Measurements from ENCODE around the gene DCAF11.

Gene DCAF11

GRCh38 chr14:24132061-24132685, 17.6 kb downstream of the DCAF11 start:
- H3K4me3 ChIP-seq (ENCODE audit: severe bottlenecking), result no peak overlapping the region
- no peak for DNase-seq (ENCODE audit: low spot score)

GRCh38 chr14:24132976-24133375, 18.4 kb downstream of the DCAF11 start:
- no peak for TF ChIP-seq CTCF (IDR thresholded peaks at IDR 0.05; ENCODE audit: poor library complexity, severe bottlenecking)
- no peak overlapping the region for H3K4me3 ChIP-seq (ENCODE audit: severe bottlenecking)
- H3K4me1 ChIP-seq (ENCODE audit: insufficient read depth, poor library complexity, severe bottlenecking), result peaks cover 5% of the 10 kb centered on the region
- DNase-seq (ENCODE audit: low spot score) (no peak), ATAC-seq (ENCODE audit: low read depth) (no peak)
- H3K36me3 ChIP-seq (ENCODE audit: low read depth), result peaks cover 10% of the 10 kb centered on the region
- H3K27me3 ChIP-seq (ENCODE audit: insufficient read depth, poor library complexity, severe bottlenecking), result no peaks in the 10 kb centered on the region
- H3K27ac ChIP-seq (ENCODE audit: poor library complexity, severe bottlenecking), result no peak overlapping the region
- H3K9me3 ChIP-seq (ENCODE audit: severe bottlenecking), result no peaks in the 10 kb centered on the region

More at GRCh38 chr14:24132061-24132685, 17.6 kb downstream of the DCAF11 start:
- no peak overlapping the region for H3K27ac ChIP-seq (ENCODE audit: poor library complexity, severe bottlenecking)
- peak; percentile 4; the same call in 1 of the 3 replicates for ATAC-seq (ENCODE audit: low read depth)
- no peaks in the 10 kb centered on the region for H3K9me3 ChIP-seq (ENCODE audit: severe bottlenecking)
- H3K4me1 ChIP-seq (ENCODE audit: insufficient read depth, poor library complexity, severe bottlenecking), result peaks cover 5% of the 10 kb centered on the region
- H3K27me3 ChIP-seq (ENCODE audit: insufficient read depth, poor library complexity, severe bottlenecking), result no peaks in the 10 kb centered on the region
- peaks cover 2% of the 10 kb centered on the region; the same call in 1 of the 2 replicates for H3K36me3 ChIP-seq (ENCODE audit: low read depth)
- TF ChIP-seq CTCF (IDR thresholded peaks at IDR 0.05; ENCODE audit: poor library complexity, severe bottlenecking), result no peak

- no peak for ATAC-seq (ENCODE audit: low read depth)
- TF ChIP-seq CTCF (IDR thresholded peaks at IDR 0.05; ENCODE audit: poor library complexity, severe bottlenecking), result no peak
- Histone ChIP-seq H3K4me1 (ENCODE audit: insufficient read depth, poor library complexity, severe bottlenecking) (peaks cover 5% of the 10 kb centered on the region), H3K27ac (ENCODE audit: poor library complexity, severe bottlenecking) (no peak overlapping the region), H3K27me3 (ENCODE audit: insufficient read depth, poor library complexity, severe bottlenecking) (no peaks in the 10 kb centered on the region), H3K36me3 (ENCODE audit: low read depth) (peaks cover 18% of the 10 kb centered on the region), H3K4me3 (ENCODE audit: severe bottlenecking) (no peak overlapping the region), H3K9me3 (ENCODE audit: severe bottlenecking) (no peaks in the 10 kb centered on the region)
- no peak for DNase-seq (ENCODE audit: low spot score)
These were observed 19.2 kb downstream of the DCAF11 start for GRCh38 chr14:24133735-24134134.

- Histone ChIP-seq H3K4me1 (ENCODE audit: insufficient read depth, poor library complexity, severe bottlenecking) (peaks cover 10% of the 10 kb centered on the region), H3K36me3 (ENCODE audit: low read depth) (peaks cover 33% of the 10 kb centered on the region), H3K4me3 (ENCODE audit: severe bottlenecking) (peak overlapping the region; percentile 88), H3K27ac (ENCODE audit: poor library complexity, severe bottlenecking) (peak overlapping the region; percentile 47), H3K9me3 (ENCODE audit: severe bottlenecking) (no peaks in the 10 kb centered on the region), H3K27me3 (ENCODE audit: insufficient read depth, poor library complexity, severe bottlenecking) (no peaks in the 10 kb centered on the region)
- TF ChIP-seq CTCF (IDR thresholded peaks at IDR 0.05; ENCODE audit: poor library complexity, severe bottlenecking), result no peak
- no peak for DNase-seq (ENCODE audit: low spot score)
- ATAC-seq (ENCODE audit: low read depth), result no peak
These were observed 20.9 kb downstream of the DCAF11 start for GRCh38 chr14:24135584-24135833.

- Histone ChIP-seq H3K4me1 (ENCODE audit: insufficient read depth, poor library complexity, severe bottlenecking) (peaks cover 10% of the 10 kb centered on the region), H3K36me3 (ENCODE audit: low read depth) (peaks cover 33% of the 10 kb centered on the region), H3K27ac (ENCODE audit: poor library complexity, severe bottlenecking) (peak within 1 kb of the TSS; percentile 47), H3K9me3 (ENCODE audit: severe bottlenecking) (no peaks in the 10 kb centered on the region), H3K4me3 (ENCODE audit: severe bottlenecking) (peak within 1 kb of the TSS; percentile 88), H3K27me3 (ENCODE audit: insufficient read depth, poor library complexity, severe bottlenecking) (no peaks in the 10 kb centered on the region)
- DNase-seq (ENCODE audit: low spot score) (peak; percentile 90), ATAC-seq (ENCODE audit: low read depth) (peak; percentile 85)
- TF ChIP-seq CTCF (IDR thresholded peaks at IDR 0.05; ENCODE audit: poor library complexity, severe bottlenecking), result no peak
These were observed 21.5 kb downstream of the DCAF11 start, which contains the start of gene PSME1 for GRCh38 chr14:24135834-24136683. PSME1 (plus strand) TSS chr14:24136194; CDS start chr14:24136263, 69 bp downstream.
